ENCODE measurements around the gene CCM2L.

- no peak for TF ChIP-seq CTCF (IDR thresholded peaks at IDR 0.05; ENCODE audit: extremely low read depth in 1 of 2, insufficient read depth in 1 of 2, low read depth in 1 of 2, low read length in 2 of 2)
- TF ChIP-seq FOS (IDR thresholded peaks at IDR 0.05; ENCODE audit: borderline replicate concordance, insufficient read depth, low read length), result no peak
- TF ChIP-seq EZH2 (IDR thresholded peaks at IDR 0.05; ENCODE audit: borderline replicate concordance, low read depth, low read length, severe bottlenecking), result no peak
Measured at GRCh38 chr20:32040142-32040953, 30.1 kb downstream of the CCM2L start.

Measured in endothelial cell of umbilical vein (primary cell).